Measurements from ENCODE around the gene DAB1. TPM values are rescaled to one million over a fixed set of nuclear protein-coding genes. Genes with fewer than 3 reads are reported as not detected.

The DAB1 gene
- total RNA-seq, 4 donors from 2014 or later, result 0.48 to 1.2 TPM; not detected in 2

- no peaks in the 10 kb centered on the region for H3K36me3 ChIP-seq
- in situ Hi-C loops (cut with MboI; ENCODE audit: low pct_ligation_motif_present in 1 of 4, low pct_unique_long_range_greater_than_20kb in 1 of 4, low sequenced_read_pairs in 3 of 4) (no loop called here), intact Hi-C loops (cut with DNase I; ENCODE audit: low total_unique reads) (no loop called here)
- no peak overlapping the region for H3K4me3 ChIP-seq
- TF ChIP-seq EP300 (IDR thresholded peaks at IDR 0.05; ENCODE audit: low read depth) (no peak), POLR2AphosphoS5 (IDR thresholded peaks at IDR 0.05) (no peak), POLR2A (IDR thresholded peaks at IDR 0.05) (no peak), CTCF (IDR thresholded peaks at IDR 0.05) (no peak)
- H3K27ac ChIP-seq, result no peak overlapping the region
- no peaks in the 10 kb centered on the region for H3K27me3 ChIP-seq
- no peaks in the 10 kb centered on the region for H3K9me3 ChIP-seq
- 79 to 85% methylated on average over 3 of the region's 3 CpGs for WGBS, 2 donors (ENCODE audit: low coverage in 1 of 2)
- DNase-seq, result no peak
- H3K4me1 ChIP-seq, result no peaks in the 10 kb centered on the region
Measured at GRCh38 chr1:57232500-57232899, 191.4 kb downstream of the DAB1 start.

GRCh38 chr1:57229998-57230397 is 193.9 kb downstream of the DAB1 start:
- no peak for DNase-seq
- Histone ChIP-seq H3K36me3 (no peaks in the 10 kb centered on the region), H3K27me3 (no peaks in the 10 kb centered on the region), H3K4me1 (no peaks in the 10 kb centered on the region), H3K27ac (no peak overlapping the region), H3K9me3 (no peaks in the 10 kb centered on the region), H3K4me3 (no peak overlapping the region)
- in situ Hi-C loops (cut with MboI; ENCODE audit: low pct_ligation_motif_present in 1 of 4, low pct_unique_long_range_greater_than_20kb in 1 of 4, low sequenced_read_pairs in 3 of 4) (no loop called here), intact Hi-C loops (cut with DNase I; ENCODE audit: low total_unique reads) (no loop called here)
- TF ChIP-seq EP300 (IDR thresholded peaks at IDR 0.05; ENCODE audit: low read depth), result no peak
- no peak for TF ChIP-seq POLR2AphosphoS5 (IDR thresholded peaks at IDR 0.05)
- TF ChIP-seq CTCF (IDR thresholded peaks at IDR 0.05), result no peak
- no peak for TF ChIP-seq POLR2A (IDR thresholded peaks at IDR 0.05)
- 63 to 69% methylated on average over 2 of the region's 2 CpGs for WGBS, 2 donors (ENCODE audit: low coverage in 1 of 2)

GRCh38 chr1:57229076-57229475 is 194.8 kb downstream of the DAB1 start:
- Histone ChIP-seq H3K27me3 (no peaks in the 10 kb centered on the region), H3K4me1 (no peaks in the 10 kb centered on the region), H3K27ac (no peak overlapping the region), H3K36me3 (no peaks in the 10 kb centered on the region), H3K4me3 (no peak overlapping the region), H3K9me3 (no peaks in the 10 kb centered on the region)
- WGBS, 2 donors (ENCODE audit: low coverage in 1 of 2), result 70% methylated on average over 2 to 4 of the region's 4 CpGs
- no peak for DNase-seq
- TF ChIP-seq CTCF (IDR thresholded peaks at IDR 0.05), result no peak
- TF ChIP-seq EP300 (IDR thresholded peaks at IDR 0.05; ENCODE audit: low read depth), result no peak
- no peak for TF ChIP-seq POLR2AphosphoS5 (IDR thresholded peaks at IDR 0.05)
- no peak for TF ChIP-seq POLR2A (IDR thresholded peaks at IDR 0.05)
- intact Hi-C loops (cut with DNase I; ENCODE audit: low total_unique reads), result no loop called here
- in situ Hi-C loops (cut with MboI; ENCODE audit: low pct_ligation_motif_present in 1 of 4, low pct_unique_long_range_greater_than_20kb in 1 of 4, low sequenced_read_pairs in 3 of 4), result no loop called here

GRCh38 chr1:57222801-57223200 is 201.1 kb downstream of the DAB1 start:
- Histone ChIP-seq H3K36me3 (no peaks in the 10 kb centered on the region), H3K27ac (no peak overlapping the region), H3K4me1 (no peaks in the 10 kb centered on the region), H3K4me3 (no peak overlapping the region), H3K27me3 (no peaks in the 10 kb centered on the region), H3K9me3 (no peaks in the 10 kb centered on the region)
- TF ChIP-seq POLR2A (IDR thresholded peaks at IDR 0.05) (no peak), EP300 (IDR thresholded peaks at IDR 0.05; ENCODE audit: low read depth) (no peak), CTCF (IDR thresholded peaks at IDR 0.05) (no peak), POLR2AphosphoS5 (IDR thresholded peaks at IDR 0.05) (no peak)
- in situ Hi-C loops (cut with MboI; ENCODE audit: low pct_ligation_motif_present in 1 of 4, low pct_unique_long_range_greater_than_20kb in 1 of 4, low sequenced_read_pairs in 3 of 4), result no loop called here
- DNase-seq, result no peak
- WGBS, 2 donors (ENCODE audit: low coverage in 1 of 2), result 56 to 58% methylated on average over 3 of the region's 3 CpGs
- intact Hi-C loops (cut with DNase I; ENCODE audit: low total_unique reads), result no loop called here

Data from transverse colon (tissue), 4 donors.